GM10248 (cell line): Measurements from ENCODE around the gene MAZ.

Experiments used
- CTCF ChIA-PET: fragments of 300-600 bp; sonication (Branson Sonifier 250); formaldehyde crosslinking; extraction: SDS; loops from one replicate; lab custom pipeline; 2021; ENCODE audit warnings: antibody characterized with exemption; lab: Yijun Ruan, JAX
- POLR2A ChIA-PET: fragments of 350-650 bp; sonication (Branson Sonifier 250); formaldehyde crosslinking; extraction: SDS; loops from one replicate; lab custom pipeline; 2020; ENCODE audit warnings: antibody characterized with exemption; lab: Yijun Ruan, JAX
- DNase-seq: peaks from one replicate; pipeline ENCODE4 v3.0.0; 2012; ENCODE audit errors: extremely low spot score
- CTCF ChIP-seq: IDR thresholded peaks from 2 replicates; pipeline ENCODE4 v1.5.1; 2012; ENCODE audit warnings: mild to moderate bottlenecking, low read depth; ENCODE audit errors: extremely low read depth, missing control alignments, control extremely low read depth

MAZ gene

GRCh38 chr16:29834079-29834478 is 27.8 kb downstream of the MAZ start:
- no peak for TF ChIP-seq CTCF
- ChIA-PET POLR2A (no interaction called here), CTCF (interaction anchor here (1.6 to 1.7 kb wide), 2 partner anchors 10 to 15 kb away, joined by 5 to 6 read pairs; no protein-coding TSS in a partner anchor)
- DNase-seq, result no peak

GRCh38 chr16:29835926-29836325 is 29.6 kb downstream of the MAZ start:
- no peak for TF ChIP-seq CTCF
- DNase-seq, result no peak
- ChIA-PET CTCF (interaction anchor here (1.7 kb wide), 1 partner anchor 8 kb away, joined by 5 read pairs; no protein-coding TSS in a partner anchor), POLR2A (no interaction called here)

GRCh38 chr16:29836623-29837022 is 30.3 kb downstream of the MAZ start:
- ChIA-PET POLR2A (no interaction called here), CTCF (no interaction called here)
- no peak for TF ChIP-seq CTCF
- no peak for DNase-seq

GRCh38 chr16:29837841-29838240 is 31.5 kb downstream of the MAZ start:
- ChIA-PET POLR2A (no interaction called here), CTCF (interaction anchor here (0.8 to 2.6 kb wide), 3 partner anchors 11 to 146 kb away, joined by 3 to 14 read pairs (median 3); no protein-coding TSS in a partner anchor)
- DNase-seq, result no peak
- TF ChIP-seq CTCF, result no peak

- ChIA-PET CTCF (interaction anchor here (1.2 to 2.6 kb wide), 2 partner anchors 9 to 50 kb away, joined by 3 to 14 read pairs; partner anchors contain the start of gene KIF22), POLR2A (no interaction called here)
- no peak for TF ChIP-seq CTCF
- DNase-seq, result no peak
These were observed 33.5 kb downstream of the MAZ start for GRCh38 chr16:29839822-29840221.

- no peak for DNase-seq
- ChIA-PET POLR2A (no interaction called here), CTCF (interaction anchor here (1.2 to 2.6 kb wide), 2 partner anchors 8 to 50 kb away, joined by 3 to 14 read pairs; partner anchors contain the start of gene KIF22)
- no peak for TF ChIP-seq CTCF
These were observed 33.9 kb downstream of the MAZ start for GRCh38 chr16:29840240-29840639.
